MM.1S (cell line): ENCODE results near the gene MED15.

ENCODE experiments used
- CTCF ChIP-seq: fragments of 300-600 bp; sonication (generic); IDR thresholded peaks from 2 replicates; pipeline ENCODE4 v1.5.1; 2016; ENCODE audit warnings: antibody characterized with exemption, low read length, mixed read lengths
- EZH2 ChIP-seq: fragments of 300-600 bp; sonication (generic); optimal IDR thresholded peaks from 2 replicates; pipeline ENCODE3; 2017; ENCODE audit warnings: low read depth, mild to moderate bottlenecking, antibody characterized with exemption, low read length, mixed read lengths

- TF ChIP-seq CTCF: no peak
- TF ChIP-seq EZH2: no peak
Measured at GRCh38 chr22:20572132-20572802, 64.9 kb downstream of the MED15 start.
